Testis (tissue), 5 donors: Measurements from ENCODE around the gene GOLGA8S. TPM values are rescaled to one million over a fixed set of nuclear protein-coding genes. Genes with fewer than 3 reads are reported as not detected.
"Not testable (repeated sequence)": the region's sequence is repeated elsewhere in the genome, so short reads cannot be mapped to it uniquely, and the experiment has no call there.

Source experiments
- DNase-seq: peaks from one replicate; pipeline ENCODE4 v3.0.0-alpha.2; 2019
- H3K27ac ChIP-seq, 2 donors: fragments of 200-600 bp; sonication (generic); one replicate each; pipeline ENCODE4 v1.5.1; 2019
- H3K27me3 ChIP-seq: fragments of 200-600 bp; sonication (generic); one replicate; pipeline ENCODE4 v1.5.1; 2019
- H3K36me3 ChIP-seq: fragments of 200-600 bp; sonication (generic); one replicate; pipeline ENCODE4 v1.5.1; 2017; ENCODE audit warnings: low read depth; ENCODE audit errors: missing control alignments
- H3K4me1 ChIP-seq: fragments of 200-600 bp; sonication (generic); one replicate; pipeline ENCODE4 v1.5.1; 2019
- H3K4me3 ChIP-seq, 2 donors: fragments of 200-600 bp; sonication (generic); one replicate each; pipeline ENCODE4 v1.5.1; 2017 to 2019
- H3K9me3 ChIP-seq: fragments of 200-600 bp; sonication (generic); one replicate; pipeline ENCODE4 v1.5.1; 2017
- POLR2A ChIP-seq: fragments of 450-650 bp; IDR thresholded peaks from one replicate; pipeline ENCODE4 v1.6.1; 2017; ENCODE audit warnings: antibody characterized with exemption, mild to moderate bottlenecking, moderate library complexity
- WGBS, 2 donors: methylation state at CpG; one replicate each; pipeline ENCODE4 v1.1.5; 2018; 5-methylcytosine and 5-hydroxymethylcytosine counted together
- intact Hi-C: fragments of 100-400 bp; cut with DNase I; formaldehyde crosslinking; loops from one replicate; pipeline ENCODE4 v1.15.1; 2023; ENCODE audit warnings: low total_unique reads
- long read RNA-seq, 2 donors: transcript quantifications; one replicate each; lab custom pipeline, GENCODE V29; 2026
- polyA plus RNA-seq: library from polyadenylated mRNA; stranded (reverse); fragments of 350-450 nt; fragmentation: Illumina TruSeq; extraction: RNeasy Lipid Tissue Mini Kit (QIAGEN cat#74804); gene quantifications from one replicate; pipeline ENCODE4 v1.2.3, GENCODE V29; 2014; ENCODE audit warnings: low read depth, low replicate concordance; ENCODE audit not compliant: insufficient read depth
- total RNA-seq, 2 donors: library from RNA; depleted of rRNA; stranded (reverse); fragments of >200 nt; gene quantifications; one replicate each; pipeline ENCODE4 v1.2.3, GENCODE V29; 2016
- TF ChIP-seq, protein P1 (sequence below), 3 experiments: fragments of 450-650 bp in 2 of 3; fragments of 200-600 bp in 1 of 3; sonication (generic) in 1 of 3; IDR thresholded peaks; one replicate each; pipeline ENCODE4 v1.5.1; 2016 to 2019; ENCODE audit warnings: antibody characterized with exemption in 3 of 3, mild to moderate bottlenecking in 2 of 3, moderate library complexity in 1 of 3

The GOLGA8S gene
- 10 to 100 TPM in 1 of 2 donors, 1 to 10 TPM in 1; 9.2 to 33.9 TPM for total RNA-seq
- polyA plus RNA-seq: 15.5 TPM
- long read RNA-seq, donor 1: 0 reads
- long read RNA-seq, donor 2: 0 reads

GRCh38 chr15:23354448-23354847 lies at the start of gene GOLGA8S:
Gene GOLGA8S, plus strand, starts transcription at chr15:23354748. Its CDS starts 62 bp downstream, at chr15:23354810.
- H3K36me3 ChIP-seq, H3K4me1 ChIP-seq, H3K27ac ChIP-seq, H3K4me3 ChIP-seq, DNase-seq, intact Hi-C loops, H3K27me3 ChIP-seq, H3K9me3 ChIP-seq: not testable (repeated sequence)
- WGBS, 2 donors: no CpG with 5 or more reads among the region's 8 CpGs

- DNase-seq, H3K27ac ChIP-seq, intact Hi-C loops, H3K4me1 ChIP-seq, H3K4me3 ChIP-seq, H3K27me3 ChIP-seq, H3K9me3 ChIP-seq, H3K36me3 ChIP-seq: not testable (repeated sequence)
- WGBS, 2 donors: 38 to 52% methylated on average over 4 of the region's 4 CpGs
Observed at GRCh38 chr15:23304805-23305204, 49.7 kb upstream of the GOLGA8S start.

DNA sequence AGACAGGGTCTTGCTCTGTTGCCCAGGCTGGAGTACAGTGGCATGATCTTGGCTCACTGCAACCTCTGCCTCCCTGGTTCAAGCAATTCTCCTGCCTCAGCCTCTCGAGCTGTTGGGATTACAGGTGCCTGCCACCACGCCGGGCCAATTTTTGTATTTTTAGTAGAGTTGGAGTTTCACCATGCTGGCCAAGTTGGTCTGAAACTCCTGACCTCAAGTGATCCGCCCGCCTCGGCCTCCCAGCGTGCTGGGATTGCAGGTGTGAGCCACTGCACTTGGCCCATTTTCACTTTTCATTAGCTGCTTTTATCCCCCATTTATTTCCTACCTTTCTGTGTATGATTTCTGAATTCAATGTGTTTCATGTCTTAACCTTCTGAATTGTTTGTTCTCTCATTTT lies 48.6 kb upstream of the GOLGA8S start:
- intact Hi-C loops, H3K9me3 ChIP-seq, H3K27ac ChIP-seq, H3K27me3 ChIP-seq, H3K4me1 ChIP-seq, DNase-seq, H3K4me3 ChIP-seq, H3K36me3 ChIP-seq: not testable (repeated sequence)
- 93 to 95% methylated on average over 7 of the region's 7 CpGs for WGBS, 2 donors

DNA sequence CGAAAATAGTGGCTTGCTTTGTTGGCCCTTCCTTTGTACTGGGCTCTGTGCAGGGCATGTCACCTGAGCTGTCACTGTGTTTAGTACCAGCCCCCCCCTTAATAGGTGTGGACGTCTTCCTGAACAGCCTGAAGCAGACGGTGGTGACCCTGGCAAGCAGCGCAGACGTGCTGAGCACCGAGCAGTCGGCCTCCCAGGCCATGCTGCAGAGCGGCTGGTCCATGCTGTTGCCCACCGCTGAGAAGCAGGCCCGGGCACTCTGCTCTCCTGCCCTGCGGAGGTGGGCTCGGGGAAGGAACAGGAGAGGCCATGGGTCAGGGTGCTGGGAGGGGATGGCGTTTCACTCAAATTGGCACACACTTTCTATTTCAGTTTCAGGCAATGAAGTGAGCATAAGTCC lies 43.3 kb upstream of the GOLGA8S start:
- H3K36me3 ChIP-seq, DNase-seq, H3K4me3 ChIP-seq, H3K9me3 ChIP-seq, H3K27ac ChIP-seq, H3K4me1 ChIP-seq, intact Hi-C loops, H3K27me3 ChIP-seq: not testable (repeated sequence)
- 94 to 96% methylated on average over 12 to 13 of the region's 13 CpGs for WGBS, 2 donors

GRCh38 chr15:23334096-23334495 lies 20.5 kb upstream of the GOLGA8S start, which contains the start of gene GOLGA6L26:
Gene GOLGA6L26, minus strand, starts transcription at chr15:23334196. Its CDS starts 61 bp downstream, at chr15:23334135.
- H3K36me3 ChIP-seq, H3K27ac ChIP-seq, H3K9me3 ChIP-seq, H3K4me1 ChIP-seq, intact Hi-C loops, H3K27me3 ChIP-seq, DNase-seq, H3K4me3 ChIP-seq: not testable (repeated sequence)
- WGBS, 2 donors: 100% methylated on average over 2 of the region's 7 CpGs; no CpG with 5 or more reads in 1 of the 2 donors

- intact Hi-C loops: not testable (repeated sequence)
- WGBS, 2 donors: no CpG with 5 or more reads among the region's 5 CpGs
Observed at GRCh38 chr15:23362622-23363021, 8.1 kb downstream of the GOLGA8S start.

GRCh38 chr15:23364261-23364660 lies 9.7 kb downstream of the GOLGA8S start:
- H3K27ac ChIP-seq, H3K4me3 ChIP-seq, H3K27me3 ChIP-seq, H3K36me3 ChIP-seq, H3K9me3 ChIP-seq, DNase-seq, H3K4me1 ChIP-seq, intact Hi-C loops: not testable (repeated sequence)
- 93% methylated on average over 3 of the region's 9 CpGs; no CpG with 5 or more reads in 1 of the 2 donors for WGBS, 2 donors

More at GRCh38 chr15:23362622-23363021, 8.1 kb downstream of the GOLGA8S start:
- not testable (repeated sequence) for H3K27me3 ChIP-seq, H3K4me1 ChIP-seq, H3K27ac ChIP-seq, H3K9me3 ChIP-seq, H3K36me3 ChIP-seq, H3K4me3 ChIP-seq, DNase-seq

- Histone ChIP-seq H3K4me1 (no peaks in the 10 kb centered on the region), H3K27me3 (no peaks in the 10 kb centered on the region), H3K4me3 (no peak overlapping the region), H3K27ac (no peak overlapping the region), H3K9me3 (no peaks in the 10 kb centered on the region), H3K36me3 (no peaks in the 10 kb centered on the region)
- 64 to 69% methylated on average over 2 of the region's 2 CpGs for WGBS, 2 donors
- no peak for DNase-seq
- TF ChIP-seq, protein P1, sequence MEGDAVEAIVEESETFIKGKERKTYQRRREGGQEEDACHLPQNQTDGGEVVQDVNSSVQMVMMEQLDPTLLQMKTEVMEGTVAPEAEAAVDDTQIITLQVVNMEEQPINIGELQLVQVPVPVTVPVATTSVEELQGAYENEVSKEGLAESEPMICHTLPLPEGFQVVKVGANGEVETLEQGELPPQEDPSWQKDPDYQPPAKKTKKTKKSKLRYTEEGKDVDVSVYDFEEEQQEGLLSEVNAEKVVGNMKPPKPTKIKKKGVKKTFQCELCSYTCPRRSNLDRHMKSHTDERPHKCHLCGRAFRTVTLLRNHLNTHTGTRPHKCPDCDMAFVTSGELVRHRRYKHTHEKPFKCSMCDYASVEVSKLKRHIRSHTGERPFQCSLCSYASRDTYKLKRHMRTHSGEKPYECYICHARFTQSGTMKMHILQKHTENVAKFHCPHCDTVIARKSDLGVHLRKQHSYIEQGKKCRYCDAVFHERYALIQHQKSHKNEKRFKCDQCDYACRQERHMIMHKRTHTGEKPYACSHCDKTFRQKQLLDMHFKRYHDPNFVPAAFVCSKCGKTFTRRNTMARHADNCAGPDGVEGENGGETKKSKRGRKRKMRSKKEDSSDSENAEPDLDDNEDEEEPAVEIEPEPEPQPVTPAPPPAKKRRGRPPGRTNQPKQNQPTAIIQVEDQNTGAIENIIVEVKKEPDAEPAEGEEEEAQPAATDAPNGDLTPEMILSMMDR (IDR thresholded peaks at IDR 0.05): no peak
- no peak for TF ChIP-seq POLR2A
- intact Hi-C loops: no loop called here
Observed at GRCh38 chr15:23370578-23370977, 16.0 kb downstream of the GOLGA8S start.

- DNase-seq, H3K4me1 ChIP-seq, H3K36me3 ChIP-seq, H3K4me3 ChIP-seq, H3K27me3 ChIP-seq, H3K27ac ChIP-seq, intact Hi-C loops, H3K9me3 ChIP-seq: not testable (repeated sequence)
- 70 to 74% methylated on average over 4 of the region's 4 CpGs for WGBS, 2 donors
Observed at GRCh38 chr15:23371134-23371533, 16.6 kb downstream of the GOLGA8S start.

- peak overlapping the region in 1 of 2 donors; percentile 38 for H3K4me3 ChIP-seq
- intact Hi-C loops, H3K27me3 ChIP-seq, DNase-seq, H3K36me3 ChIP-seq, H3K9me3 ChIP-seq, H3K4me1 ChIP-seq, H3K27ac ChIP-seq: not testable (repeated sequence)
- WGBS, 2 donors: 56 to 73% methylated on average over 3 of the region's 3 CpGs
Observed at GRCh38 chr15:23371868-23372267, 17.3 kb downstream of the GOLGA8S start.
